ENCODE results near the gene LTB4R.

DNA sequence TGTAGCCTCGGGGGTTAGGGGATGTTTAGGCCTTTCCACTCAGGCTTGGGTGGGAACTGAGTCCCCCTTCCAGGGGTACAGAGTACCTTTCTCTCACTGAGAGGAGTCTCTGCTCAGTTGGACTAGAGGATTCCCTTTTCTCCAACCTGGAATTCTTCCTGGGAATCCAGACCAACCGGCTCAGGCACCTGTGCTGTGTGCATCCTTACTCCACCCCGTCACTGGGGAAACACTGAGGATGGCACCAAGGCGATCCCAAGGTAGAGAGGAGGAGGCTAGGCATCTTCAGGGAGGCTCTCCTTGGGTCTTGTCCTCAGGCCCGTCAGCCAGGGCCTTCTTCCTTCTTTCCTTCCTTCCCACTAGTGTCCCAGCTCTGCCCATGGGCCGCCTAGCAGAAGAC is 47.5 kb upstream of the LTB4R start:
- TF ChIP-seq, protein P1, sequence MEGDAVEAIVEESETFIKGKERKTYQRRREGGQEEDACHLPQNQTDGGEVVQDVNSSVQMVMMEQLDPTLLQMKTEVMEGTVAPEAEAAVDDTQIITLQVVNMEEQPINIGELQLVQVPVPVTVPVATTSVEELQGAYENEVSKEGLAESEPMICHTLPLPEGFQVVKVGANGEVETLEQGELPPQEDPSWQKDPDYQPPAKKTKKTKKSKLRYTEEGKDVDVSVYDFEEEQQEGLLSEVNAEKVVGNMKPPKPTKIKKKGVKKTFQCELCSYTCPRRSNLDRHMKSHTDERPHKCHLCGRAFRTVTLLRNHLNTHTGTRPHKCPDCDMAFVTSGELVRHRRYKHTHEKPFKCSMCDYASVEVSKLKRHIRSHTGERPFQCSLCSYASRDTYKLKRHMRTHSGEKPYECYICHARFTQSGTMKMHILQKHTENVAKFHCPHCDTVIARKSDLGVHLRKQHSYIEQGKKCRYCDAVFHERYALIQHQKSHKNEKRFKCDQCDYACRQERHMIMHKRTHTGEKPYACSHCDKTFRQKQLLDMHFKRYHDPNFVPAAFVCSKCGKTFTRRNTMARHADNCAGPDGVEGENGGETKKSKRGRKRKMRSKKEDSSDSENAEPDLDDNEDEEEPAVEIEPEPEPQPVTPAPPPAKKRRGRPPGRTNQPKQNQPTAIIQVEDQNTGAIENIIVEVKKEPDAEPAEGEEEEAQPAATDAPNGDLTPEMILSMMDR (IDR thresholded peaks at IDR 0.05 in 4 of 5, conservative IDR thresholded peaks at IDR 0.05 in 1 of 5): no peak
- no peak for TF ChIP-seq POLR2A (IDR thresholded peaks at IDR 0.05)

Measured in gastrocnemius medialis (tissue), 4 donors.